Right renal pelvis (tissue), 4 donors: ENCODE measurements around the gene PTDSS2. TPM values are rescaled to one million over a fixed set of nuclear protein-coding genes. Genes with fewer than 3 reads are reported as not detected.
A peak's percentile ranks its signal among the peaks of the same experiment; 100 is the strongest.

Experiments used
- DNase-seq, 4 donors: peaks; one replicate each; pipeline ENCODE4 v3.0.0-alpha.2; 2013; ENCODE audit warnings: low read depth in 4 of 4, low spot score in 3 of 4, missing footprints in 1 of 4
- polyA plus RNA-seq, 4 donors: library from polyadenylated mRNA; unstranded; fragments of 120-200 nt; gene quantifications; one replicate each; pipeline ENCODE4 v1.2.1, GENCODE V29; 2013; ENCODE audit not compliant: insufficient read length in 4 of 4

The PTDSS2 gene
- polyA plus RNA-seq, 4 donors: 30.1 to 41.4 (median 32.5) TPM

GRCh38 chr11:445765-446588 lies 4.1 kb upstream of the PTDSS2 start:
- no peak for DNase-seq

- DNase-seq: no peak
Observed at GRCh38 chr11:446891-447290, 3.2 kb upstream of the PTDSS2 start.

GRCh38 chr11:447923-448731 lies 2.0 kb upstream of the PTDSS2 start:
- DNase-seq: peak; percentile 80 to 86 (median 84)

GRCh38 chr11:450809-451451 lies 851 bp downstream of the PTDSS2 start:
- DNase-seq: no peak

- DNase-seq: no peak
Observed at GRCh38 chr11:451738-452137, 1.7 kb downstream of the PTDSS2 start.

- no peak for DNase-seq
Observed at GRCh38 chr11:452203-452744, 2.2 kb downstream of the PTDSS2 start.

GRCh38 chr11:452916-453527 lies 2.9 kb downstream of the PTDSS2 start:
- no peak for DNase-seq

GRCh38 chr11:453564-453963 lies 3.5 kb downstream of the PTDSS2 start:
- DNase-seq: no peak

GRCh38 chr11:454043-454442 lies 4.0 kb downstream of the PTDSS2 start:
- DNase-seq: no peak

- no peak for DNase-seq
Observed at GRCh38 chr11:454801-455565, 4.9 kb downstream of the PTDSS2 start.

- DNase-seq: no peak
Observed at GRCh38 chr11:455566-456147, 5.6 kb downstream of the PTDSS2 start.

- DNase-seq: no peak
Observed at GRCh38 chr11:456533-456932, 6.5 kb downstream of the PTDSS2 start.

GRCh38 chr11:457111-457760 lies 7.2 kb downstream of the PTDSS2 start:
- no peak for DNase-seq

GRCh38 chr11:459511-460220 lies 9.6 kb downstream of the PTDSS2 start:
- no peak for DNase-seq

GRCh38 chr11:460331-461199 lies 10.5 kb downstream of the PTDSS2 start:
- no peak for DNase-seq

- DNase-seq: no peak
Observed at GRCh38 chr11:461626-462025, 11.5 kb downstream of the PTDSS2 start.

- DNase-seq: no peak
Observed at GRCh38 chr11:462107-462890, 12.2 kb downstream of the PTDSS2 start.
